OCI-LY1 (cell line): ENCODE data around the gene RAB38.

ENCODE experiments used
- EZH2 ChIP-seq: fragments of 200-600 bp; sonication (generic), shearing (Covaris generic); IDR thresholded peaks from 2 replicates; pipeline ENCODE4 v1.8.0; 2017; ENCODE audit warnings: borderline replicate concordance, mixed run types, mild to moderate bottlenecking, antibody characterized with exemption, low read length, moderate library complexity, mixed read lengths
- TF ChIP-seq, protein P1 (sequence below): fragments of 200-600 bp; sonication (generic), shearing (Covaris generic); IDR thresholded peaks from 2 replicates; pipeline ENCODE4 v1.5.1; 2017; ENCODE audit warnings: mild to moderate bottlenecking, antibody characterized with exemption, low read length, moderate library complexity, mixed read lengths

GRCh38 chr11:88175569-88176075 is 379 bp upstream of the RAB38 start:
- TF ChIP-seq, protein P1, sequence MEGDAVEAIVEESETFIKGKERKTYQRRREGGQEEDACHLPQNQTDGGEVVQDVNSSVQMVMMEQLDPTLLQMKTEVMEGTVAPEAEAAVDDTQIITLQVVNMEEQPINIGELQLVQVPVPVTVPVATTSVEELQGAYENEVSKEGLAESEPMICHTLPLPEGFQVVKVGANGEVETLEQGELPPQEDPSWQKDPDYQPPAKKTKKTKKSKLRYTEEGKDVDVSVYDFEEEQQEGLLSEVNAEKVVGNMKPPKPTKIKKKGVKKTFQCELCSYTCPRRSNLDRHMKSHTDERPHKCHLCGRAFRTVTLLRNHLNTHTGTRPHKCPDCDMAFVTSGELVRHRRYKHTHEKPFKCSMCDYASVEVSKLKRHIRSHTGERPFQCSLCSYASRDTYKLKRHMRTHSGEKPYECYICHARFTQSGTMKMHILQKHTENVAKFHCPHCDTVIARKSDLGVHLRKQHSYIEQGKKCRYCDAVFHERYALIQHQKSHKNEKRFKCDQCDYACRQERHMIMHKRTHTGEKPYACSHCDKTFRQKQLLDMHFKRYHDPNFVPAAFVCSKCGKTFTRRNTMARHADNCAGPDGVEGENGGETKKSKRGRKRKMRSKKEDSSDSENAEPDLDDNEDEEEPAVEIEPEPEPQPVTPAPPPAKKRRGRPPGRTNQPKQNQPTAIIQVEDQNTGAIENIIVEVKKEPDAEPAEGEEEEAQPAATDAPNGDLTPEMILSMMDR, result no peak
- TF ChIP-seq EZH2, result no peak
